T1000 (cell line): ENCODE data around the gene COTL1.

Experiments
- DNase-seq: peaks from one replicate; lab custom pipeline; 2025; ENCODE audit warnings: mixed read lengths; lab: John Stamatoyannopoulos, UW

COTL1 gene, protein sequence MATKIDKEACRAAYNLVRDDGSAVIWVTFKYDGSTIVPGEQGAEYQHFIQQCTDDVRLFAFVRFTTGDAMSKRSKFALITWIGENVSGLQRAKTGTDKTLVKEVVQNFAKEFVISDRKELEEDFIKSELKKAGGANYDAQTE

DNA sequence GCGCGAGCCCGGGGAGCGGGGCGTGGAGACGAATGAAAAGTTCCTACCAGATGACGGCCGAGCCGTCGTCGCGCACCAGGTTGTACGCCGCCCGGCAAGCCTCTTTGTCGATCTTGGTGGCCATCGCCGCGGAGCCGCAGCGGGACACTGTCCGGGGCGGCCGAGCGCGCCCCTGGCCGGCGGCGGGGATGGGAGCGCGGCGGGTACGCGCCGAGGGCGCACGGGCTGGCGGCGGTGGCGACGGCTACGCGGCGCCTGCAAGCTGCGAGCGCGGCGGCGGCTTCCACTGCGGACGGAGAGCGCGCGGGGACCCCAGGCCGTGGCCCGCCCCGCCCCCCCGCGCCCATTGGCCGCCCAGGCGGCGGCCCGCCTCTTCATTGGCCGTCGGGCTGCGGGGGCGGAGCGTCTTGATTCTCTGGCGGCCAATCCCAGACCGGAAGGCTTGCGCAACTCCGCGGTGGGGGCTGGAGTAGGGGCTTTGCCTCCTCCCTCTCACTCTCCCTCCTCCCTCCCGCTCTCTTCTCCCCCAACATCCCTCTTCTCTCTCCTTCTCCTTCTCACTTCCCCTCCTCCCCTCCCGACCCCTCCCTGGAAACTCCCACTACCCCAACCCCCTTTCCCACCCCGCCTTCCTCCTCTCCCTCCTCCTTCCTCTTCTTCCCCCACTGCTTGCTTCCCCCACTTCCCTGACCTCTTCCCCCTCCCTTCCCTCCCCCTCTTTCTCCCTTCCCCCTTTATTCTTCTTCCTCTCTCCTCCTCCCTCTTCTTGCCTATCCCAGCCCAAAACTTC lies at the start of gene COTL1:
Gene COTL1, minus strand, starts transcription at position 288 of the 790 bp plus-strand sequence. Its CDS starts 164 bp downstream, at position 124.
- DNase-seq: peak; percentile 89

GRCh38 chr16:84665843-84666242 lies 48.0 kb upstream of the COTL1 start:
- no peak for DNase-seq

DNA sequence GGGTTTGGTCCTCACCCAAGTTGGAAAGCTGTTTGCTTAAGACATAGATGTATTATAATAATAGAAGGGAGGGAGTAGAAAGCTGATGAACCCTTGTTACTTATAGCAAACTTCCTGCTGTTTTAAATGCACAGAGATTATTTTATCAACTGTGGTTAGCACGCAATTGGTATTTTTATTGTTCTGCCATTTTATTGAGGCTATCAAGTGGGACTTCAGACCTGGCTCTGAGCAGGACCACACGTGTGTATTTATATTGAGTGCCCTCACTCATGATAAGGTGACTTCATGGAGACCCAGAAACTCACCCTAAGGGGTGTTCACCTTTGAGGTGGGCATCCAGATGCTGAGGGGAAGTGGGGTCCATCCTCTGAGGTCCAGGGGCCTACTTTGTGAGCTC lies 47.5 kb upstream of the COTL1 start:
- DNase-seq: no peak

- no peak for DNase-seq
These were observed 45.7 kb upstream of the COTL1 start for GRCh38 chr16:84663433-84664101.

DNA sequence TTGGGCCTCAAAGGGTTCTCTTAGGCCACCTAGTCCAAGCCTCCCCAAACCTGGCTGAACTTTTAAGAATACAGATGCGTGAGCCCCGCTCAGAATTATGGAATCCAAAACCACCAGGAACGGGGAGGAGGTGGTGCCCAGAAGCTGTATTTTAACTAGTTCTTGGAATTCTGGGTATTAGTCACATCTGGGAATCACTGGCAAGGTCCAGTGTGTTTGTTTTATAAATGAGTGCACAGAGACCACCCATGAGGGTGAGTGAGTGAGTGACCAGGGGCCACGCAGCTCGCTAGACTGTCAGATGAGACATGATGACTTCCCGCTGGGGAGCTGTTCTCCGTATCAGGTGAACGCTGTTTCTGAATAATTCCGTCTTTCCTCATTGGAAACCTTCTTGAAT lies 44.6 kb upstream of the COTL1 start:
- DNase-seq: no peak

GRCh38 chr16:84661418-84662060 lies 43.7 kb upstream of the COTL1 start:
- DNase-seq: no peak

GRCh38 chr16:84660973-84661372 lies 43.1 kb upstream of the COTL1 start:
- no peak for DNase-seq

DNA sequence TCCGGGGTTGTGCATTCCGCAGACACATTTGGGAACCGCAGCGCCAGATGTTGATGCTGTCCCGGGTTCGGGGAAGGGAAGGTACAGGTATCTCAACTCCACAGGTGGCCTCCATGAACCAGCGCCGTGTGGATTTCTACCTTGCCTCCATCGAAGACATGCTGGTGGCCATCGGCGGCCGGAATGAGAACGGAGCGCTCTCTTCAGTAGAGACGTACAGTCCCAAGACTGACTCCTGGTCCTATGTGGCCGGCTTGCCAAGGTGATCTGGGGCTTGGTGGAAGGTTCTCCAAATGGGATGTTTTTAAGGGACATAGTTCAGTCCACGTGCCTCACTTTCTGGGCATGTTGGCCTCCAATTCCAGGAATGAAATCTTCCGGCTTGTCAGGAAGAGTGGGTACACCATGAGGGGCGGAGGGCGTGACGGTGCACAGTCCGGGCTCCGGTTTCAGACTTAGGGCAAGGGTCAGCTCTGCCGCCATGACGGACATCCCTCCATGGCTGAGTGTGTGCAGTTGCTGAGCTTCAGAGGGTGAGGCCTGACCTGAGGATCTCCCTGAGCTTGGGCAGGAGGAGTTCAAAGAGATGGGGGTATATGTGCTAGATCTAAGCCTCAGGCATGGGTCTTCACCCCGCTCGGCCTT lies 41.9 kb upstream of the COTL1 start:
- DNase-seq: no peak

DNA sequence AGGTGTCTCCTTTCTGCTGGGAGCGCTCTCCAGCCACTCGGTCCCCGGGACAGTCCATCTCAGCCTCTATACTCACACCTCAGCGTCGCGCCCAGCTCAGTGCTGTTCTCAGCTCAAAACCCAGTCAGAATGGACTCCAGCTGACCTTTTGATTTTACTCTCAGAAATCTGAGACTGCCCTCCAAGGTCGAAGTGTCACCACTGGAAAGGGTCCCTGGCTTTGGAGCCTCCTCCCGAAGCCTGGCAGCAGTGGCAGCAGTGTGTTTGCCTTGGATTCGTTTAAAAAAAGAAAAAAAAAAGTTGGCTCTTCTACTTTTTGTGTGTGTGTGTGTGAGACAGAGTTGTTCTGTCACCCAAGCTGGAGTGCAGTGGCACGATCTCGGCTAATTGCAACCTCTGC lies 40.8 kb upstream of the COTL1 start:
- DNase-seq: no peak

DNA sequence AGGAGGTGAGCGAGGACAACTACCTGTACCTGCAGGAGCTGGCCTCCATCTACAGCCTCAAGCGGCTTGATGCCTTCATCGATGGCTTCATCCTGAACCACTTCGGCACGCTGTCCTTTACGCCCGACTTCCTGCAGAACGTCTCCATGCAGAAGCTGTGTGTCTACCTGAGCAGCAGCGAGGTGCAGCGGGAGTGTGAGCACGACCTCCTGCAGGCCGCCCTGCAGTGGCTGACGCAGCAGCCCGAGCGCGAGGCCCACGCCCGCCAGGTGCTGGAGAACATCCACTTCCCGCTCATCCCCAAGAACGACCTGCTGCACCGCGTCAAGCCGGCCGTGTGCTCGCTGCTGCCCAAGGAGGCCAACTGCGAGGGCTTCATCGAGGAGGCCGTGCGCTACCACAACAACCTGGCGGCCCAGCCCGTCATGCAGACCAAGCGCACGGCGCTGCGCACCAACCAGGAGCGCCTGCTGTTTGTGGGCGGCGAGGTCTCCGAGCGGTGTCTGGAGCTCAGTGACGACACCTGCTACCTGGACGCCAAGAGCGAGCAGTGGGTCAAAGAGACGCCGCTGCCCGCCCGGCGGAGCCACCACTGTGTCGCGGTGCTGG lies 39.5 kb upstream of the COTL1 start:
- no peak for DNase-seq

DNA sequence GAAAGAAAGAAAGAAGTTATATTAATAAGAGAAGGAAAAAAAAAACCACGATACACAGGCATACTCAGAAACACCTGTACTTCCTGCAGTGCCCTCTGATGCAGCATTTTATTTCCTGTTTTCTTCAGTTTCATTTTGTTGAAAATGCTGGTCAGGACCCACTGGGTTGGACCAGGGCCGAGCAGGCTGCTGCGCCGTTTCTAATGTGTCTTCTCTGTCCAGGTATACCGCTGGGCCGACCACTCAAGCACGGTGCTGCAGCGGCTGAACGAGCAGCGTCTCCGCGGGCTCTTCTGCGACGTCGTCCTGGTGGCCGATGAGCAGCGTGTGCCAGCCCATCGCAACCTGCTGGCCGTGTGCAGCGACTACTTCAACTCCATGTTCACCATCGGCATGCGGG lies 38.8 kb upstream of the COTL1 start:
- no peak for DNase-seq

DNA sequence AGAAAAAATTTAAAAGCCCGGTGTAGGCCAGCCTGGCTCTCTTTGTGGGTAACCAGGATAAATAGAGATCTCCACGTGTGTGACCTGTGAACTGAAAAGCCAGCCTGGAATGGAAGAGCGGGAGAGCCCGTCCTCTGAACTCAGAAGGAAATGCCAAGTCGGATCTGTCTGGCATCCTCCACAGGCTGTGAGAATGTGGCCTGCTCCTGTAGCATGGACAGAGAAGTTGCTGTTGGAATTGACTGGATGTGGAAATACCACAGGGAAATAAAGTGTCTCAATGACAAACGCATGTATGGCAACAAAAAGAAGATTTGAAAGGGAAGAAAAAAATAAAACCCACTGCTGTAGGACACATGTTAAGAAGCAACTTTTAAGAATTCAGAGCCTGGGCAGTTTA lies 37.1 kb upstream of the COTL1 start:
- no peak for DNase-seq

GRCh38 chr16:84654238-84654637 lies 36.4 kb upstream of the COTL1 start:
- no peak for DNase-seq

GRCh38 chr16:84652566-84652965 lies 34.7 kb upstream of the COTL1 start:
- no peak for DNase-seq

- DNase-seq: no peak
These were observed 32.4 kb upstream of the COTL1 start for GRCh38 chr16:84650062-84650991.

DNA sequence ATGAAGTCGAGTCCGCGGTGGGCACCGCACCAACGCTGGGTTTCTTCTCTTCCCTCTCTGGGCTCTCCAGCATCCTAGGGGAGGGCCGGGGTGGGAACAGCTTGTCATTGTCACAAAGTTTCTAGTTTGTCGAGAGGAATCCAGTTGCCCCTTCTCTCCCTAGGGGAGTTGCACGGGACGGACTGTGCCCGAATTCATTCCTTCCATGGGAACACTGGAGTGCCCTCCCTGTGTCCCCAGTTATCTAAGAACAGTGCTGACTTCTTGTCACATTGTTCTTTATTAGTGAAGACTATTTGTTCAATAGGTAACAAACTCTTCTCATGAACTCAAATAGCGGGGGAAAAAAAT lies 31.6 kb upstream of the COTL1 start:
- no peak for DNase-seq

GRCh38 chr16:84648595-84649510 lies 31.0 kb upstream of the COTL1 start:
- no peak for DNase-seq

GRCh38 chr16:84647828-84648594 lies 30.1 kb upstream of the COTL1 start, which contains the start of gene KLHL36:
Gene KLHL36 (plus strand): TSS chr16:84648511. CDS start chr16:84650868, 2,357 bp downstream.
- DNase-seq: peak; percentile 10

DNA sequence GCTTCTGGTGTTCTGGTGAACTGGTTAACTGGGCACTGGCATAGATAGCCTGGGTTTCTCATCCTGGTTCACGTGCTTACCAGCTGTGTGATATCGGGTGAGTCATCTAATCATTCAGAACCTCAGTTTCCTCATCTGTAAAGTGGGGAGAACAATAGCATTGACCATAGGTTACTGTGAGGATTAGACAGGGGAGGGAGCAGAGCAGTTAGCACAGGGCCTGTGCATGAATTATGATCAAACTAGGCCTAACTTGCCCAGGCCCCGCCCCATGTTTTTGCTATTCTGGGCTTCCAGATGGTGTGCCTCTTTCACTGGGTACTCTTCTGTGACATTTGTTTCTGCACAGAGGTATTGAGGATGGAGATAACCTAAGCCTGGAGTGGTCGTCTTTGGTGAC lies 25.8 kb upstream of the COTL1 start:
- DNase-seq: no peak
